Caco-2 (cell line): ENCODE data around the gene OAS3. TPM values are rescaled to one million over a fixed set of nuclear protein-coding genes. Genes with fewer than 3 reads are reported as not detected.

Experiments used
- BruUV-seq: library from RNA; stranded (reverse); fragments of 400-500 nt; replicated peaks from 2 replicates; lab custom pipeline; 2021; lab: Mats Ljungman, UMichigan
- CTCF ChIA-PET: fragments of 300-600 bp; sonication (Branson Sonifier 250); formaldehyde crosslinking; loops from one replicate; lab custom pipeline; 2022; ENCODE audit warnings: antibody characterized with exemption; lab: Charles Lee
- POLR2A ChIA-PET: fragments of 300-600 bp; sonication (Branson Sonifier 250); formaldehyde crosslinking; loops from one replicate; lab custom pipeline; 2022; ENCODE audit warnings: antibody characterized with exemption; lab: Charles Lee
- DNase-seq, 2 experiments: peaks; one replicate each; pipeline versions ENCODE4 v3.0.0 to v3.0.0-alpha.2; 2020 to 2022
- H3K27me3 ChIP-seq: replicated peaks from 2 replicates; pipeline ENCODE4 v1.6.0; 2011; ENCODE audit warnings: low read length; ENCODE audit not compliant: control insufficient read depth, insufficient read depth
- H3K36me3 ChIP-seq: 2 replicates; pipeline ENCODE4 v1.5.1; 2011; ENCODE audit warnings: low read length; ENCODE audit not compliant: control insufficient read depth, insufficient read depth
- H3K4me1 ChIP-seq: fragments of 250-450 bp; sonication (Bioruptor Pico); 2 replicates; pipeline ENCODE4 v1.5.1; 2020; ENCODE audit warnings: mild to moderate bottlenecking
- H3K4me3 ChIP-seq: 2 replicates; pipeline ENCODE4 v1.5.1; 2011; ENCODE audit warnings: low read depth, mild to moderate bottlenecking, control low read depth, low read length
- H3K9me3 ChIP-seq: fragments of 250-450 bp; sonication (Bioruptor Pico); 2 replicates; pipeline ENCODE4 v1.5.1; 2020; ENCODE audit warnings: mild to moderate bottlenecking, moderate library complexity
- H3K27ac Mint-ChIP-seq: one replicate; pipeline ENCODE4 v1.8.0; 2022; ENCODE audit warnings: mixed read lengths; ENCODE audit not compliant: unreplicated experiment
- H3K27me3 Mint-ChIP-seq: one replicate; pipeline ENCODE4 v1.8.0; 2022; ENCODE audit warnings: mixed read lengths; ENCODE audit not compliant: insufficient read depth, unreplicated experiment
- H3K36me3 Mint-ChIP-seq: one replicate; pipeline ENCODE4 v1.8.0; 2022; ENCODE audit warnings: mild to moderate bottlenecking, mixed read lengths; ENCODE audit not compliant: insufficient read depth, unreplicated experiment
- H3K4me1 Mint-ChIP-seq: one replicate; pipeline ENCODE4 v1.8.0; 2022; ENCODE audit warnings: low read depth, mixed read lengths; ENCODE audit not compliant: unreplicated experiment
- H3K4me3 Mint-ChIP-seq: one replicate; pipeline ENCODE4 v1.8.0; 2022; ENCODE audit warnings: mild to moderate bottlenecking, moderate library complexity, mixed read lengths; ENCODE audit not compliant: unreplicated experiment
- H3K9me3 Mint-ChIP-seq: one replicate; pipeline ENCODE4 v1.8.0; 2022; ENCODE audit warnings: mixed read lengths; ENCODE audit not compliant: unreplicated experiment
- CTCF ChIP-seq, 2 experiments: fragments of 200-600 bp in 1 of 2; IDR thresholded peaks; 1 replicate in 1 of 2; 2 replicates in 1 of 2; pipeline versions ENCODE4 v1.5.1 to v1.8.0; 2011 to 2022; ENCODE audit warnings: antibody characterized with exemption in 1 of 2, control low read depth in 1 of 2, inconsistent platforms in 1 of 2, low read depth in 1 of 2, low read length in 1 of 2, mild to moderate bottlenecking in 1 of 2, moderate library complexity in 1 of 2; ENCODE audit not compliant: insufficient read depth in 1 of 2, severe bottlenecking in 1 of 2, unreplicated experiment in 1 of 2
- intact Hi-C: fragments of 100-400 bp; cut with micrococcal nuclease; formaldehyde crosslinking; loops from one replicate; pipeline ENCODE4 v1.10.0; 2022; ENCODE audit not compliant: unreplicated experiment
- total RNA-seq: library from RNA; stranded (reverse); gene quantifications from 2 replicates; pipeline ENCODE4 v1.2.3, GENCODE V29; 2022

Gene OAS3
- total RNA-seq, 1 experiment from 2014 or later: 22.1 TPM

- no peak for DNase-seq
- H3K27me3 ChIP-seq: no peaks in the 10 kb centered on the region; the same call in 1 of the 2 replicates
- BruUV-seq: no TSS peak
- no peak overlapping the region for H3K4me3 Mint-ChIP-seq
- peaks cover 15% of the 10 kb centered on the region for H3K27me3 Mint-ChIP-seq
- no peaks in the 10 kb centered on the region for H3K4me1 Mint-ChIP-seq
- H3K27ac Mint-ChIP-seq: no peak overlapping the region
- H3K9me3 ChIP-seq: no peaks in the 10 kb centered on the region
- H3K9me3 Mint-ChIP-seq: no peaks in the 10 kb centered on the region
- TF ChIP-seq CTCF (IDR thresholded peaks at IDR 0.05; ENCODE audit: insufficient read depth in 1 of 2, low read depth in 1 of 2, low read length in 1 of 2, severe bottlenecking in 1 of 2, unreplicated experiment in 1 of 2): no peak
- intact Hi-C loops: no loop called here
- POLR2A ChIA-PET: no interaction called here
- no peaks in the 10 kb centered on the region for H3K4me1 ChIP-seq
- no peaks in the 10 kb centered on the region for H3K36me3 ChIP-seq
- no peak overlapping the region for H3K4me3 ChIP-seq
- CTCF ChIA-PET: interaction anchor here (0.6 kb wide), 1 partner anchor 139 kb away, joined by 3 read pairs; no protein-coding TSS in a partner anchor
- H3K36me3 Mint-ChIP-seq: no peaks in the 10 kb centered on the region
These were observed 76.3 kb downstream of the OAS3 start for GRCh38 chr12:113014565-113014964.

DNA sequence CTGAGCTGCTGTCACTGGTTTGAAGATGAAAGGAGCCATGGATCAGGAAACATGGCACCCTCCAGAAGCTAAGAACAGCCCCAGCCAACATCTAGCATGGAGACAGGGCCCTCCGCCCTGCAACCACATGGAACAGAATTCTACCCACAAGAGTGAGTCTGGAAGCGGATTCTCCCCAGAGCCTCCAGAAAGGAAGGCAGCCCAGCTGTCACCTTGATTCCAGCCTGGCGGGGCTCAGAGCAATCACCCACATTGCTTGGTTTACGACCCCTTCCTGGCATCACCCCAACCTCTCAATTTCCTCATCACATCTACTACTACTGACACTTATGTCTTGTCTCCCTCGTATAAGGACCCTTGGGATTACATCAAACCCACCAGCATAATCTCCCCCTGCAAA lies 78.5 kb downstream of the OAS3 start:
- no peaks in the 10 kb centered on the region for H3K36me3 ChIP-seq
- no peaks in the 10 kb centered on the region; the same call in 1 of the 2 replicates for H3K27me3 ChIP-seq
- H3K9me3 ChIP-seq: no peaks in the 10 kb centered on the region
- peaks cover 24% of the 10 kb centered on the region for H3K27me3 Mint-ChIP-seq
- CTCF ChIA-PET: no interaction called here
- no peaks in the 10 kb centered on the region for H3K4me1 Mint-ChIP-seq
- intact Hi-C loops: no loop called here
- no peak overlapping the region for H3K27ac Mint-ChIP-seq
- H3K4me3 ChIP-seq: no peak overlapping the region
- no peak for DNase-seq
- no peaks in the 10 kb centered on the region for H3K9me3 Mint-ChIP-seq
- TF ChIP-seq CTCF (IDR thresholded peaks at IDR 0.05; ENCODE audit: insufficient read depth in 1 of 2, low read depth in 1 of 2, low read length in 1 of 2, severe bottlenecking in 1 of 2, unreplicated experiment in 1 of 2): no peak
- no TSS peak for BruUV-seq
- POLR2A ChIA-PET: no interaction called here
- no peak overlapping the region for H3K4me3 Mint-ChIP-seq
- H3K4me1 ChIP-seq: no peaks in the 10 kb centered on the region
- H3K36me3 Mint-ChIP-seq: no peaks in the 10 kb centered on the region

DNA sequence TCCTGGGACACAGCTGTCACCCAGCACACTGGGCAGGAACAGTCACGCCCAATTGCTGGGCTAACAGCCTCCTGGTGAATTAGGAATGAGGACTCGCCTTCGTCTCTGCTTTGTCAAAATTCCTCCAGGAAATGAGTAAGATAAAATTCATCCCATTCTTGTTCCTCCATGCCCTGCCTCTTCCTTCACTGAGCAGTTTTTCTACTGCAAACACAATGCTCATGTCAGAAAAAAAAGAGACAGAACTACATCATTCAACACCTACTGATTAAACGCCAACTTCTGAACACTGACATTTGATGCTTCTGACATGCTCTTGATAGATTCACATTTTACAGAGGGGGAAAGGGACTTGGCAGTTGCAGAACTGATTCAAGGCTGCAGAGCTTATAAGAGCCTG lies 80.8 kb downstream of the OAS3 start:
- CTCF ChIA-PET: no interaction called here
- no peak for TF ChIP-seq CTCF (IDR thresholded peaks at IDR 0.05; ENCODE audit: insufficient read depth in 1 of 2, low read depth in 1 of 2, low read length in 1 of 2, severe bottlenecking in 1 of 2, unreplicated experiment in 1 of 2)

More for the DNA sequence above, 80.8 kb downstream of the OAS3 start:
- Histone ChIP-seq H3K27me3 (no peaks in the 10 kb centered on the region; the same call in 1 of the 2 replicates), H3K4me1 (no peaks in the 10 kb centered on the region), H3K36me3 (no peaks in the 10 kb centered on the region), H3K4me3 (no peak overlapping the region), H3K9me3 (no peaks in the 10 kb centered on the region)
- H3K9me3 Mint-ChIP-seq: no peaks in the 10 kb centered on the region
- POLR2A ChIA-PET: no interaction called here
- no peaks in the 10 kb centered on the region for H3K36me3 Mint-ChIP-seq
- no peak overlapping the region for H3K4me3 Mint-ChIP-seq
- peaks cover 26% of the 10 kb centered on the region for H3K27me3 Mint-ChIP-seq
- H3K4me1 Mint-ChIP-seq: no peaks in the 10 kb centered on the region
- BruUV-seq: no TSS peak
- intact Hi-C loops: no loop called here
- DNase-seq: no peak
- no peak overlapping the region for H3K27ac Mint-ChIP-seq
